Measurements from ENCODE around the gene RPA3.

Gene RPA3

GRCh38 chr7:7757576-7757975 lies 39.2 kb upstream of the RPA3 start:
- no peak for DNase-seq
- H3K4me1 ChIP-seq (ENCODE audit: insufficient read depth, low read length) = peaks cover 20% of the 10 kb centered on the region
- no peaks in the 10 kb centered on the region for H3K79me2 ChIP-seq (ENCODE audit: insufficient read depth, low read length)
- H3K9me3 ChIP-seq (ENCODE audit: insufficient read depth, low read length, severe bottlenecking) = no peaks in the 10 kb centered on the region
- H3K9ac ChIP-seq (ENCODE audit: low read depth, low read length) = no peak overlapping the region
- no peak overlapping the region for H3K27ac ChIP-seq (ENCODE audit: low read length)
- H3K36me3 ChIP-seq (ENCODE audit: insufficient read depth, low read length) = no peaks in the 10 kb centered on the region
- TF ChIP-seq, protein P1, sequence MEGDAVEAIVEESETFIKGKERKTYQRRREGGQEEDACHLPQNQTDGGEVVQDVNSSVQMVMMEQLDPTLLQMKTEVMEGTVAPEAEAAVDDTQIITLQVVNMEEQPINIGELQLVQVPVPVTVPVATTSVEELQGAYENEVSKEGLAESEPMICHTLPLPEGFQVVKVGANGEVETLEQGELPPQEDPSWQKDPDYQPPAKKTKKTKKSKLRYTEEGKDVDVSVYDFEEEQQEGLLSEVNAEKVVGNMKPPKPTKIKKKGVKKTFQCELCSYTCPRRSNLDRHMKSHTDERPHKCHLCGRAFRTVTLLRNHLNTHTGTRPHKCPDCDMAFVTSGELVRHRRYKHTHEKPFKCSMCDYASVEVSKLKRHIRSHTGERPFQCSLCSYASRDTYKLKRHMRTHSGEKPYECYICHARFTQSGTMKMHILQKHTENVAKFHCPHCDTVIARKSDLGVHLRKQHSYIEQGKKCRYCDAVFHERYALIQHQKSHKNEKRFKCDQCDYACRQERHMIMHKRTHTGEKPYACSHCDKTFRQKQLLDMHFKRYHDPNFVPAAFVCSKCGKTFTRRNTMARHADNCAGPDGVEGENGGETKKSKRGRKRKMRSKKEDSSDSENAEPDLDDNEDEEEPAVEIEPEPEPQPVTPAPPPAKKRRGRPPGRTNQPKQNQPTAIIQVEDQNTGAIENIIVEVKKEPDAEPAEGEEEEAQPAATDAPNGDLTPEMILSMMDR (IDR thresholded peaks at IDR 0.05; ENCODE audit: borderline replicate concordance, extremely low read depth, low read length, poor library complexity, severe bottlenecking) = no peak
- no peak for TF ChIP-seq EZH2 (IDR thresholded peaks at IDR 0.05; ENCODE audit: borderline replicate concordance, low read depth, low read length, severe bottlenecking)
- no peak overlapping the region for H3K4me3 ChIP-seq (ENCODE audit: low read depth in 1 of 2, low read length in 2 of 2)
- no peaks in the 10 kb centered on the region for H3K27me3 ChIP-seq (ENCODE audit: insufficient read depth, low read length, poor library complexity)
- no peak overlapping the region for H2AFZ ChIP-seq (ENCODE audit: low read depth, low read length)
- ATAC-seq (ENCODE audit: insufficient read depth, low read depth) = no peak
- H3K4me2 ChIP-seq (ENCODE audit: insufficient read depth, low read length) = no peak overlapping the region
- H4K20me1 ChIP-seq (ENCODE audit: insufficient read depth, low read length) = no peaks in the 10 kb centered on the region

DNA sequence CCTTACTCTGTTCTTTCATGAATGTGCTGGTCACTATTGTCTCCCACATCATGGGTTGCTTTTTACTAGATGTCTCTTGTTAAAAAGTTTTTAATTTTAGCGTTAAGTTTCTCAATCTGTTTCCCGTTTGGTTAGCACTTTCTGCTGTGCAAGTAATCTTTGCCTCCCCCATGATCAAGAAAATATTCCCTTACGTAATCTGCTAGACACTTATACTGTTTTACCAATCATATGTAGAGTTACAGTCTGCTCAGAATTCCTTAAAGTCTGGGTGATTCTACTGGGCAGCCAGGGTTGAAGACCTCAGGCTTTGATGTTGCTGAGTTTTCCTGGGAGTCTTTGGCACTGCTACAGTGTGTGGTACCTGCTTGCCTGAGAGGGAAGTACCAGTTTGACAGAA lies 38.2 kb upstream of the RPA3 start:
- H3K27me3 ChIP-seq (ENCODE audit: insufficient read depth, low read length, poor library complexity) = no peaks in the 10 kb centered on the region
- no peak for DNase-seq
- H2AFZ ChIP-seq (ENCODE audit: low read depth, low read length) = no peak overlapping the region
- H3K9me3 ChIP-seq (ENCODE audit: insufficient read depth, low read length, severe bottlenecking) = no peaks in the 10 kb centered on the region
- no peak overlapping the region for H3K4me3 ChIP-seq (ENCODE audit: low read depth in 1 of 2, low read length in 2 of 2)
- no peak for TF ChIP-seq EZH2 (IDR thresholded peaks at IDR 0.05; ENCODE audit: borderline replicate concordance, low read depth, low read length, severe bottlenecking)
- TF ChIP-seq, protein P1 (IDR thresholded peaks at IDR 0.05; ENCODE audit: borderline replicate concordance, extremely low read depth, low read length, poor library complexity, severe bottlenecking) = no peak
- no peak for ATAC-seq (ENCODE audit: insufficient read depth, low read depth)
- no peaks in the 10 kb centered on the region for H4K20me1 ChIP-seq (ENCODE audit: insufficient read depth, low read length)
- peaks cover 11% of the 10 kb centered on the region for H3K4me1 ChIP-seq (ENCODE audit: insufficient read depth, low read length)
- no peak overlapping the region for H3K27ac ChIP-seq (ENCODE audit: low read length)
- H3K36me3 ChIP-seq (ENCODE audit: insufficient read depth, low read length) = no peaks in the 10 kb centered on the region
- no peaks in the 10 kb centered on the region for H3K79me2 ChIP-seq (ENCODE audit: insufficient read depth, low read length)
- H3K9ac ChIP-seq (ENCODE audit: low read depth, low read length) = no peak overlapping the region
- H3K4me2 ChIP-seq (ENCODE audit: insufficient read depth, low read length) = no peak overlapping the region

DNA sequence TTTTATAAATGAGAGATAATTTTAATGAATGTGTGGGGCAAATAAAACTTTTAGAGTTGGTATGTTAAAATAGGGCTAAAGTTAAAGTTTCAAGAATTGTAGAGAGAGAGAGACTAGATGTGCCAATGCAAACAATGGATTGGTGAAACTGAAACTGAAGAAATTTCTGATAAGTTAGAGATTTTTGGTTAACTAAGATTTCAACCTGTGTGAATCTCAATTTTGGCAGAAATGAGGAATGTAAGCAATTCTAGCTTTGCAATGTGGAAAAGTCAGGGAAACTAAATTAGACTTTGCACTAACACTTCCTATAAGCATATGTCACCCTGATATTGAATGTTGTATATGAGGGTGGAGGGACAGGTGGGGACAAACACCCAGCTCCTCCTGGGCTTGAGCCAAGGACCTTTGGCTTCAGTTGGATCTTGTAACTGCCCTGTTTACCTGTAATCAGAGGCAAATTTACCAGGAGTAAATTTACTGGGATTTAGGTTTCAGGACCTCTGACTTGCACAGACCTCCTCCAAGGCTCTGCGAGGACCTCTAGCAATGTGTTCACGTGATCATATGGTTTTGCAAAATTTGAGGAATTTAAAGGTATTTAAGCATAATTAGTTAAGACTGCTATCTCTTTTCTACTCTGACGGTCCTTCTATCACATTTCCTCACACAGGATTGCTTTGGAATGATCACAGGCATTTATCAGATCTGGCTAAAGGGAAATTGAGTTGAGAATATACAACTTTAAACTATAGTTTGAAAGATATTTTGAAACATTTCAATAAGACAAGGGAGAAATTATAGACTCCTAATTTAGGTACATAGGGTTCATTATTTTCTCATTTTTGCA lies 33.1 kb upstream of the RPA3 start:
- no peaks in the 10 kb centered on the region for H3K9me3 ChIP-seq (ENCODE audit: insufficient read depth, low read length, severe bottlenecking)
- H3K4me2 ChIP-seq (ENCODE audit: insufficient read depth, low read length) = no peak overlapping the region
- H3K27ac ChIP-seq (ENCODE audit: low read length) = no peak overlapping the region

More for the DNA sequence above, 33.1 kb upstream of the RPA3 start:
- DNase-seq (no peak), ATAC-seq (ENCODE audit: insufficient read depth, low read depth) (no peak)
- TF ChIP-seq, protein P1 (IDR thresholded peaks at IDR 0.05; ENCODE audit: borderline replicate concordance, extremely low read depth, low read length, poor library complexity, severe bottlenecking) = no peak
- TF ChIP-seq EZH2 (IDR thresholded peaks at IDR 0.05; ENCODE audit: borderline replicate concordance, low read depth, low read length, severe bottlenecking) = no peak
- Histone ChIP-seq H3K79me2 (ENCODE audit: insufficient read depth, low read length) (no peaks in the 10 kb centered on the region), H4K20me1 (ENCODE audit: insufficient read depth, low read length) (no peaks in the 10 kb centered on the region), H3K4me1 (ENCODE audit: insufficient read depth, low read length) (no peaks in the 10 kb centered on the region), H3K36me3 (ENCODE audit: insufficient read depth, low read length) (no peaks in the 10 kb centered on the region), H3K9ac (ENCODE audit: low read depth, low read length) (no peak overlapping the region), H2AFZ (ENCODE audit: low read depth, low read length) (no peak overlapping the region), H3K4me3 (ENCODE audit: low read depth in 1 of 2, low read length in 2 of 2) (no peak overlapping the region), H3K27me3 (ENCODE audit: insufficient read depth, low read length, poor library complexity) (no peaks in the 10 kb centered on the region)
